HEK293 (cell line): ENCODE results near the gene CDC40.

Experiments used
- CTCF ChIA-PET: fragments of 350-600 bp; formaldehyde crosslinking; extraction: SDS; loops from one replicate; lab custom pipeline; 2021; ENCODE audit warnings: antibody characterized with exemption; lab: Yijun Ruan, JAX
- POLR2A ChIA-PET: fragments of 300-600 bp; formaldehyde crosslinking; extraction: SDS; loops from one replicate; lab custom pipeline; 2020; ENCODE audit warnings: antibody characterized with exemption, inconsistent platforms; lab: Yijun Ruan, JAX
- H3K27ac ChIP-seq: fragments of 200-500 bp; sonication (Bioruptor generic); 2 replicates; pipeline ENCODE4 v1.5.1; 2014; ENCODE audit warnings: low read depth, low read length, control low read depth, inconsistent platforms; ENCODE audit errors: extremely low read depth
- H3K36me3 ChIP-seq, 2 experiments: fragments of 200-500 bp in 1 of 2; sonication (Bioruptor generic) in 1 of 2; 1 replicate in 1 of 2; 2 replicates in 1 of 2; pipeline ENCODE4 v1.5.1; 2014 to 2017; ENCODE audit warnings: inconsistent platforms in 2 of 2, low read length in 2 of 2; ENCODE audit not compliant: control insufficient read depth in 2 of 2, insufficient read depth in 1 of 2
- H3K4me1 ChIP-seq: fragments of 200-500 bp; sonication (Bioruptor generic); 2 replicates; pipeline ENCODE4 v1.5.1; 2014; ENCODE audit warnings: mild to moderate bottlenecking, low read length, inconsistent platforms; ENCODE audit not compliant: control insufficient read depth, insufficient read depth
- H3K4me3 ChIP-seq: 2 replicates; pipeline ENCODE4 v1.5.1; 2011; ENCODE audit warnings: low read depth, mild to moderate bottlenecking, control low read depth, low read length, moderate library complexity
- H3K9me3 ChIP-seq: fragments of 200-500 bp; sonication (Bioruptor generic); 2 replicates; pipeline ENCODE4 v1.5.1; 2014; ENCODE audit warnings: low read depth, low read length, inconsistent platforms; ENCODE audit not compliant: control insufficient read depth, insufficient read depth
- GLI4 ChIP-seq: fragments of 450-650 bp; formaldehyde crosslinking; IDR thresholded peaks from 2 replicates; pipeline ENCODE4 v1.5.1; 2016; ENCODE audit warnings: missing biosample characterization, missing genetic modification characterization
- SP7 ChIP-seq: fragments of 450-650 bp; formaldehyde crosslinking; IDR thresholded peaks from 2 replicates; pipeline ENCODE4 v1.5.1; 2016; ENCODE audit warnings: missing biosample characterization, missing genetic modification characterization
- WT1 ChIP-seq: fragments of 450-650 bp; formaldehyde crosslinking; IDR thresholded peaks from 2 replicates; pipeline ENCODE4 v1.5.1; 2016; ENCODE audit warnings: missing biosample characterization, missing genetic modification characterization
- ZNF133 ChIP-seq: fragments of 450-650 bp; formaldehyde crosslinking; IDR thresholded peaks from 2 replicates; pipeline ENCODE4 v1.5.1; 2016; ENCODE audit warnings: missing biosample characterization, missing genetic modification characterization
- ZNF184 ChIP-seq: fragments of 450-650 bp; IDR thresholded peaks from 2 replicates; pipeline ENCODE4 v1.5.1; 2018; ENCODE audit warnings: missing biosample characterization, mild to moderate bottlenecking, missing genetic modification characterization
- ZNF433 ChIP-seq: fragments of 450-650 bp; formaldehyde crosslinking; IDR thresholded peaks from 2 replicates; pipeline ENCODE4 v1.5.1; 2016; ENCODE audit warnings: missing biosample characterization, missing genetic modification characterization, low read depth
- ZNF48 ChIP-seq: fragments of 450-650 bp; formaldehyde crosslinking; IDR thresholded peaks from 2 replicates; pipeline ENCODE4 v1.5.1; 2016; ENCODE audit warnings: missing biosample characterization, missing genetic modification characterization
- ZNF548 ChIP-seq: fragments of 450-650 bp; formaldehyde crosslinking; IDR thresholded peaks from 2 replicates; pipeline ENCODE4 v1.5.1; 2016; ENCODE audit warnings: missing biosample characterization, missing genetic modification characterization
- ZNF558 ChIP-seq: fragments of 450-650 bp; formaldehyde crosslinking; IDR thresholded peaks from 2 replicates; pipeline ENCODE4 v1.5.1; 2016; ENCODE audit warnings: missing biosample characterization, missing genetic modification characterization
- ZNF610 ChIP-seq: fragments of 450-650 bp; formaldehyde crosslinking; IDR thresholded peaks from 2 replicates; pipeline ENCODE4 v1.5.1; 2016; ENCODE audit warnings: missing biosample characterization, missing genetic modification characterization, borderline replicate concordance
- ZNF621 ChIP-seq: fragments of 450-650 bp; formaldehyde crosslinking; IDR thresholded peaks from 2 replicates; pipeline ENCODE4 v1.5.1; 2017; ENCODE audit warnings: missing biosample characterization, missing genetic modification characterization
- ZNF670 ChIP-seq: fragments of 450-650 bp; formaldehyde crosslinking; IDR thresholded peaks from 2 replicates; pipeline ENCODE4 v1.5.1; 2016; ENCODE audit warnings: missing biosample characterization, missing genetic modification characterization, low read depth
- ZNF747 ChIP-seq: fragments of 450-650 bp; formaldehyde crosslinking; IDR thresholded peaks from 2 replicates; pipeline ENCODE4 v1.5.1; 2016; ENCODE audit warnings: missing biosample characterization, missing genetic modification characterization
- TF ChIP-seq, protein P1 (sequence below): fragments of 450-650 bp; formaldehyde crosslinking; conservative IDR thresholded peaks from 2 replicates; pipeline ENCODE4 v1.5.1; 2016; ENCODE audit warnings: low read depth, missing biosample characterization, missing genetic modification characterization
- TF ChIP-seq, protein P2 (sequence below): fragments of 450-650 bp; formaldehyde crosslinking; IDR thresholded peaks from 2 replicates; pipeline ENCODE4 v1.5.1; 2016; ENCODE audit warnings: missing biosample characterization, missing genetic modification characterization
- TF ChIP-seq, protein P3 (sequence below): fragments of 450-650 bp; IDR thresholded peaks from 2 replicates; pipeline ENCODE4 v1.5.1; 2018; ENCODE audit warnings: missing biosample characterization, missing genetic modification characterization
- TF ChIP-seq, protein P4 (sequence below): fragments of 450-650 bp; formaldehyde crosslinking; IDR thresholded peaks from 2 replicates; pipeline ENCODE4 v1.5.1; 2016; ENCODE audit warnings: missing biosample characterization, missing genetic modification characterization
- TF ChIP-seq, protein P5 (sequence below): fragments of 450-650 bp; formaldehyde crosslinking; IDR thresholded peaks from 2 replicates; pipeline ENCODE4 v1.5.1; 2017; ENCODE audit warnings: missing biosample characterization, missing genetic modification characterization
- TF ChIP-seq, protein P6 (sequence below): fragments of 450-650 bp; IDR thresholded peaks from 2 replicates; pipeline ENCODE4 v1.5.1; 2018; ENCODE audit warnings: missing biosample characterization, mild to moderate bottlenecking, missing genetic modification characterization
- TF ChIP-seq, protein P7 (sequence below): fragments of 450-650 bp; formaldehyde crosslinking; IDR thresholded peaks from 2 replicates; pipeline ENCODE4 v1.5.1; 2016; ENCODE audit warnings: missing biosample characterization, missing genetic modification characterization, borderline replicate concordance

Gene CDC40

DNA sequence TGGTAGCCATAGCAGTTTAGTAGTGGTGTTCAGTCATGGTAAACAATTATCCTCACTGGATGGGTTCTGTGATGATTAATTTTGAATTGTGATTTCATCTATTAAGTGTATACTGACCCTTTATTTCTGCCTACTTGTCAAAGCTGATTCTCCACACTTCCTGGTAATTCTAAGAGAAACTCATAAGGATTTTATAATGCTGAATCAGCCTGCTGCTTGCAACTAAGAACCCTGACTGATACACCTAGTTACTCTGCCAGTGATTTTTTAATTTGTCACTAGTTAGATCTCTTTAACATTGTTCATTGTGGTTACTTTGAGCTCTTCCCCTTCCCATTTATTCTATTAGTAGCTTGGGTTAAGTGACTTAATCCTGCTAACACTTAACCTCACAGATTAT is 8.6 kb downstream of the CDC40 start (continued):
- TF ChIP-seq, protein P1, sequence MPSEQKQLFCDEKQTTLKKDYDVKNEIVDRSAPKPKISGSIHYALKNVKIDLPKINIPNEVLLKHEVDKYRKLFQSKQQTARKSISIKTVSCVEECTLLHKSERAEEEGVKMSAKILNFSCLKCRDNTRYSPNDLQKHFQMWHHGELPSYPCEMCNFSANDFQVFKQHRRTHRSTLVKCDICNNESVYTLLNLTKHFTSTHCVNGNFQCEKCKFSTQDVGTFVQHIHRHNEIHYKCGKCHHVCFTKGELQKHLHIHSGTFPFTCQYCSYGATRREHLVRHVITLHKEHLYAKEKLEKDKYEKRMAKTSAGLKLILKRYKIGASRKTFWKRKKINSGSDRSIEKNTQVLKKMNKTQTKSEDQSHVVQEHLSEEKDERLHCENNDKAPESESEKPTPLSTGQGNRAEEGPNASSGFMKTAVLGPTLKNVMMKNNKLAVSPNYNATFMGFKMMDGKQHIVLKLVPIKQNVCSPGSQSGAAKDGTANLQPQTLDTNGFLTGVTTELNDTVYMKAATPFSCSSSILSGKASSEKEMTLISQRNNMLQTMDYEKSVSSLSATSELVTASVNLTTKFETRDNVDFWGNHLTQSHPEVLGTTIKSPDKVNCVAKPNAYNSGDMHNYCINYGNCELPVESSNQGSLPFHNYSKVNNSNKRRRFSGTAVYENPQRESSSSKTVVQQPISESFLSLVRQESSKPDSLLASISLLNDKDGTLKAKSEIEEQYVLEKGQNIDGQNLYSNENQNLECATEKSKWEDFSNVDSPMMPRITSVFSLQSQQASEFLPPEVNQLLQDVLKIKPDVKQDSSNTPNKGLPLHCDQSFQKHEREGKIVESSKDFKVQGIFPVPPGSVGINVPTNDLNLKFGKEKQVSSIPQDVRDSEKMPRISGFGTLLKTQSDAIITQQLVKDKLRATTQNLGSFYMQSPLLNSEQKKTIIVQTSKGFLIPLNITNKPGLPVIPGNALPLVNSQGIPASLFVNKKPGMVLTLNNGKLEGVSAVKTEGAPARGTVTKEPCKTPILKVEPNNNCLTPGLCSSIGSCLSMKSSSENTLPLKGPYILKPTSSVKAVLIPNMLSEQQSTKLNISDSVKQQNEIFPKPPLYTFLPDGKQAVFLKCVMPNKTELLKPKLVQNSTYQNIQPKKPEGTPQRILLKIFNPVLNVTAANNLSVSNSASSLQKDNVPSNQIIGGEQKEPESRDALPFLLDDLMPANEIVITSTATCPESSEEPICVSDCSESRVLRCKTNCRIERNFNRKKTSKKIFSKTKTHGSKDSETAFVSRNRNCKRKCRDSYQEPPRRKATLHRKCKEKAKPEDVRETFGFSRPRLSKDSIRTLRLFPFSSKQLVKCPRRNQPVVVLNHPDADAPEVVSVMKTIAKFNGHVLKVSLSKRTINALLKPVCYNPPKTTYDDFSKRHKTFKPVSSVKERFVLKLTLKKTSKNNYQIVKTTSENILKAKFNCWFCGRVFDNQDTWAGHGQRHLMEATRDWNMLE: no peak
- TF ChIP-seq ZNF747 (tag by site-specific recombination) (no peak), ZNF184 (tag by site-specific recombination) (no peak)

DNA sequence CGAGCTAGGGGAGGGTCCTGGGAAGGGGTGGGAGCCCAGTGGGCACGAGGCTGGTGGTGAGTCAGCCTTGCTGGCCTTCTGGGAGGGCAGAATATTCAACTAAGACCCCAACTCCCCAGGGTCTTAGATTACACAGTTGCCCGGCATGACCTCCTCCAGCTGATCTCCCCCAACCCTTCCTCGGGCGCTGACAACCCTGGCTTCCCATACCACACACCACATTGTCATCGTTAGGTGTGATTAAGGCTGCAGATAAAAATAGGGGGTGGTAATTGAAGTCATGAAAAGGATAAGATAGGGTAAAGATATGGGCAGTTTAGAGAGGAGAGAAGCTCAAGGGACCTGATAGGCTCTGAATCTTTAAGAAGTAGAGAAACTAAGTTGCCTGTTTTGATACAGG is 10.5 kb downstream of the CDC40 start:
- Histone ChIP-seq H3K9me3 (no peaks in the 10 kb centered on the region), H3K27ac (no peak overlapping the region), H3K36me3 (peaks cover 6 to 16% of the 10 kb centered on the region in 2 experiments; a peak in 2 of 3 replicates), H3K4me3 (no peak overlapping the region), H3K4me1 (peaks cover 5% of the 10 kb centered on the region)
- POLR2A ChIA-PET: no interaction called here
- CTCF ChIA-PET: no interaction called here
- TF ChIP-seq, protein P2, sequence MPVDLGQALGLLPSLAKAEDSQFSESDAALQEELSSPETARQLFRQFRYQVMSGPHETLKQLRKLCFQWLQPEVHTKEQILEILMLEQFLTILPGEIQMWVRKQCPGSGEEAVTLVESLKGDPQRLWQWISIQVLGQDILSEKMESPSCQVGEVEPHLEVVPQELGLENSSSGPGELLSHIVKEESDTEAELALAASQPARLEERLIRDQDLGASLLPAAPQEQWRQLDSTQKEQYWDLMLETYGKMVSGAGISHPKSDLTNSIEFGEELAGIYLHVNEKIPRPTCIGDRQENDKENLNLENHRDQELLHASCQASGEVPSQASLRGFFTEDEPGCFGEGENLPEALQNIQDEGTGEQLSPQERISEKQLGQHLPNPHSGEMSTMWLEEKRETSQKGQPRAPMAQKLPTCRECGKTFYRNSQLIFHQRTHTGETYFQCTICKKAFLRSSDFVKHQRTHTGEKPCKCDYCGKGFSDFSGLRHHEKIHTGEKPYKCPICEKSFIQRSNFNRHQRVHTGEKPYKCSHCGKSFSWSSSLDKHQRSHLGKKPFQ (tag by site-specific recombination): no peak
- no peak for TF ChIP-seq ZNF610 (tag by site-specific recombination)
- TF ChIP-seq ZNF433 (tag by site-specific recombination): no peak
- TF ChIP-seq, protein P3, sequence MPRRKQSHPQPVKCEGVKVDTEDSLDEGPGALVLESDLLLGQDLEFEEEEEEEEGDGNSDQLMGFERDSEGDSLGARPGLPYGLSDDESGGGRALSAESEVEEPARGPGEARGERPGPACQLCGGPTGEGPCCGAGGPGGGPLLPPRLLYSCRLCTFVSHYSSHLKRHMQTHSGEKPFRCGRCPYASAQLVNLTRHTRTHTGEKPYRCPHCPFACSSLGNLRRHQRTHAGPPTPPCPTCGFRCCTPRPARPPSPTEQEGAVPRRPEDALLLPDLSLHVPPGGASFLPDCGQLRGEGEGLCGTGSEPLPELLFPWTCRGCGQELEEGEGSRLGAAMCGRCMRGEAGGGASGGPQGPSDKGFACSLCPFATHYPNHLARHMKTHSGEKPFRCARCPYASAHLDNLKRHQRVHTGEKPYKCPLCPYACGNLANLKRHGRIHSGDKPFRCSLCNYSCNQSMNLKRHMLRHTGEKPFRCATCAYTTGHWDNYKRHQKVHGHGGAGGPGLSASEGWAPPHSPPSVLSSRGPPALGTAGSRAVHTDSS (tag by site-specific recombination): no peak
- no peak for TF ChIP-seq ZNF621 (tag by site-specific recombination)
- TF ChIP-seq ZNF558 (tag by site-specific recombination): no peak
- no peak for TF ChIP-seq ZNF670 (tag by site-specific recombination)
- no peak for TF ChIP-seq ZNF548 (tag by site-specific recombination)
- TF ChIP-seq ZNF48 (tag by site-specific recombination): no peak
- no peak for TF ChIP-seq SP7
- no peak for TF ChIP-seq WT1 (tag by site-specific recombination)
- no peak for TF ChIP-seq ZNF133 (tag by site-specific recombination)
- TF ChIP-seq, protein P4, sequence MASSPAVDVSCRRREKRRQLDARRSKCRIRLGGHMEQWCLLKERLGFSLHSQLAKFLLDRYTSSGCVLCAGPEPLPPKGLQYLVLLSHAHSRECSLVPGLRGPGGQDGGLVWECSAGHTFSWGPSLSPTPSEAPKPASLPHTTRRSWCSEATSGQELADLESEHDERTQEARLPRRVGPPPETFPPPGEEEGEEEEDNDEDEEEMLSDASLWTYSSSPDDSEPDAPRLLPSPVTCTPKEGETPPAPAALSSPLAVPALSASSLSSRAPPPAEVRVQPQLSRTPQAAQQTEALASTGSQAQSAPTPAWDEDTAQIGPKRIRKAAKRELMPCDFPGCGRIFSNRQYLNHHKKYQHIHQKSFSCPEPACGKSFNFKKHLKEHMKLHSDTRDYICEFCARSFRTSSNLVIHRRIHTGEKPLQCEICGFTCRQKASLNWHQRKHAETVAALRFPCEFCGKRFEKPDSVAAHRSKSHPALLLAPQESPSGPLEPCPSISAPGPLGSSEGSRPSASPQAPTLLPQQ (tag by site-specific recombination): no peak
- TF ChIP-seq, protein P5, sequence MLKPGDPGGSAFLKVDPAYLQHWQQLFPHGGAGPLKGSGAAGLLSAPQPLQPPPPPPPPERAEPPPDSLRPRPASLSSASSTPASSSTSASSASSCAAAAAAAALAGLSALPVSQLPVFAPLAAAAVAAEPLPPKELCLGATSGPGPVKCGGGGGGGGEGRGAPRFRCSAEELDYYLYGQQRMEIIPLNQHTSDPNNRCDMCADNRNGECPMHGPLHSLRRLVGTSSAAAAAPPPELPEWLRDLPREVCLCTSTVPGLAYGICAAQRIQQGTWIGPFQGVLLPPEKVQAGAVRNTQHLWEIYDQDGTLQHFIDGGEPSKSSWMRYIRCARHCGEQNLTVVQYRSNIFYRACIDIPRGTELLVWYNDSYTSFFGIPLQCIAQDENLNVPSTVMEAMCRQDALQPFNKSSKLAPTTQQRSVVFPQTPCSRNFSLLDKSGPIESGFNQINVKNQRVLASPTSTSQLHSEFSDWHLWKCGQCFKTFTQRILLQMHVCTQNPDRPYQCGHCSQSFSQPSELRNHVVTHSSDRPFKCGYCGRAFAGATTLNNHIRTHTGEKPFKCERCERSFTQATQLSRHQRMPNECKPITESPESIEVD (tag by site-specific recombination): no peak
- TF ChIP-seq, protein P6, sequence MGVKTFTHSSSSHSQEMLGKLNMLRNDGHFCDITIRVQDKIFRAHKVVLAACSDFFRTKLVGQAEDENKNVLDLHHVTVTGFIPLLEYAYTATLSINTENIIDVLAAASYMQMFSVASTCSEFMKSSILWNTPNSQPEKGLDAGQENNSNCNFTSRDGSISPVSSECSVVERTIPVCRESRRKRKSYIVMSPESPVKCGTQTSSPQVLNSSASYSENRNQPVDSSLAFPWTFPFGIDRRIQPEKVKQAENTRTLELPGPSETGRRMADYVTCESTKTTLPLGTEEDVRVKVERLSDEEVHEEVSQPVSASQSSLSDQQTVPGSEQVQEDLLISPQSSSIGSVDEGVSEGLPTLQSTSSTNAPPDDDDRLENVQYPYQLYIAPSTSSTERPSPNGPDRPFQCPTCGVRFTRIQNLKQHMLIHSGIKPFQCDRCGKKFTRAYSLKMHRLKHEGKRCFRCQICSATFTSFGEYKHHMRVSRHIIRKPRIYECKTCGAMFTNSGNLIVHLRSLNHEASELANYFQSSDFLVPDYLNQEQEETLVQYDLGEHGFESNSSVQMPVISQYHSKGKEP (tag by site-specific recombination): no peak
- TF ChIP-seq, protein P7, sequence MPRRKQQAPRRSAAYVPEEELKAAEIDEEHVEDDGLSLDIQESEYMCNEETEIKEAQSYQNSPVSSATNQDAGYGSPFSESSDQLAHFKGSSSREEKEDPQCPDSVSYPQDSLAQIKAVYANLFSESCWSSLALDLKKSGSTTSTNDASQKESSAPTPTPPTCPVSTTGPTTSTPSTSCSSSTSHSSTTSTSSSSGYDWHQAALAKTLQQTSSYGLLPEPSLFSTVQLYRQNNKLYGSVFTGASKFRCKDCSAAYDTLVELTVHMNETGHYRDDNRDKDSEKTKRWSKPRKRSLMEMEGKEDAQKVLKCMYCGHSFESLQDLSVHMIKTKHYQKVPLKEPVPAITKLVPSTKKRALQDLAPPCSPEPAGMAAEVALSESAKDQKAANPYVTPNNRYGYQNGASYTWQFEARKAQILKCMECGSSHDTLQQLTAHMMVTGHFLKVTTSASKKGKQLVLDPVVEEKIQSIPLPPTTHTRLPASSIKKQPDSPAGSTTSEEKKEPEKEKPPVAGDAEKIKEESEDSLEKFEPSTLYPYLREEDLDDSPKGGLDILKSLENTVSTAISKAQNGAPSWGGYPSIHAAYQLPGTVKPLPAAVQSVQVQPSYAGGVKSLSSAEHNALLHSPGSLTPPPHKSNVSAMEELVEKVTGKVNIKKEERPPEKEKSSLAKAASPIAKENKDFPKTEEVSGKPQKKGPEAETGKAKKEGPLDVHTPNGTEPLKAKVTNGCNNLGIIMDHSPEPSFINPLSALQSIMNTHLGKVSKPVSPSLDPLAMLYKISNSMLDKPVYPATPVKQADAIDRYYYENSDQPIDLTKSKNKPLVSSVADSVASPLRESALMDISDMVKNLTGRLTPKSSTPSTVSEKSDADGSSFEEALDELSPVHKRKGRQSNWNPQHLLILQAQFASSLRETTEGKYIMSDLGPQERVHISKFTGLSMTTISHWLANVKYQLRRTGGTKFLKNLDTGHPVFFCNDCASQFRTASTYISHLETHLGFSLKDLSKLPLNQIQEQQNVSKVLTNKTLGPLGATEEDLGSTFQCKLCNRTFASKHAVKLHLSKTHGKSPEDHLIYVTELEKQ (tag by site-specific recombination): no peak
- TF ChIP-seq GLI4: no peak
